Subcutaneous adipose tissue (tissue), 4 donors: Measurements from ENCODE around the gene ZNF580. TPM values are rescaled to one million over a fixed set of nuclear protein-coding genes. Genes with fewer than 3 reads are reported as not detected.

ENCODE experiments used
- CTCF ChIP-seq: fragments of 450-650 bp; IDR thresholded peaks from one replicate; pipeline ENCODE4 v1.5.1; 2016; ENCODE audit warnings: low read depth, mild to moderate bottlenecking, control low read depth, antibody characterized with exemption, moderate library complexity
- total RNA-seq, 4 donors: library from RNA; depleted of rRNA; stranded (reverse); fragments of >200 nt; gene quantifications; one replicate each; pipeline ENCODE4 v1.1.0, GENCODE V29; 2016

The ZNF580 gene
- total RNA-seq, 4 donors from 2014 or later: 5.9 to 35.4 (median 12.3) TPM

GRCh38 chr19:55668603-55669348, 28.0 kb downstream of the ZNF580 start:
- TF ChIP-seq CTCF: no peak

GRCh38 chr19:55669418-55670279, 28.8 kb downstream of the ZNF580 start:
- TF ChIP-seq CTCF: no peak

GRCh38 chr19:55670280-55671053, 29.7 kb downstream of the ZNF580 start:
- no peak for TF ChIP-seq CTCF

GRCh38 chr19:55671054-55671378, 30.2 kb downstream of the ZNF580 start:
- no peak for TF ChIP-seq CTCF

GRCh38 chr19:55672418-55672817, 31.6 kb downstream of the ZNF580 start:
- TF ChIP-seq CTCF: no peak

GRCh38 chr19:55673465-55673864, 32.7 kb downstream of the ZNF580 start:
- no peak for TF ChIP-seq CTCF

- TF ChIP-seq CTCF: no peak
These were observed 33.1 kb downstream of the ZNF580 start for GRCh38 chr19:55673889-55674288.
